GM18505 (cell line): ENCODE data around the gene CDK7.

ENCODE experiments used
- ATAC-seq: cut with Tn5 transposase; IDR thresholded peaks from one replicate; pipeline ENCODE4 v1.9.1; 2021; ENCODE audit not compliant: unreplicated experiment
- POLR2A ChIP-seq: IDR thresholded peaks from 4 replicates; pipeline ENCODE4 v1.6.1; 2011; ENCODE audit warnings: borderline replicate concordance; ENCODE audit not compliant: insufficient read depth, insufficient read length; ENCODE audit errors: extremely low read depth

The CDK7 gene

GRCh38 chr5:69288069-69288468 lies 53.4 kb downstream of the CDK7 start:
- no peak for ATAC-seq
- TF ChIP-seq POLR2A, result no peak

- ATAC-seq, result no peak
Measured at GRCh38 chr5:69288688-69289087, 54.0 kb downstream of the CDK7 start.

GRCh38 chr5:69292306-69292705 lies 57.6 kb downstream of the CDK7 start:
- no peak for ATAC-seq
- no peak for TF ChIP-seq POLR2A

More at GRCh38 chr5:69288688-69289087, 54.0 kb downstream of the CDK7 start:
- no peak for TF ChIP-seq POLR2A

- TF ChIP-seq POLR2A, result no peak
- no peak for ATAC-seq
Measured at GRCh38 chr5:69293882-69294281, 59.2 kb downstream of the CDK7 start.

- ATAC-seq, result no peak
- no peak for TF ChIP-seq POLR2A
Measured at GRCh38 chr5:69295088-69295754, 60.5 kb downstream of the CDK7 start.

GRCh38 chr5:69299625-69300024 lies 64.9 kb downstream of the CDK7 start:
- no peak for ATAC-seq
- TF ChIP-seq POLR2A, result no peak

- TF ChIP-seq POLR2A, result no peak
- no peak for ATAC-seq
Measured at GRCh38 chr5:69300537-69301203, 66.0 kb downstream of the CDK7 start.

GRCh38 chr5:69305512-69305911 lies 70.8 kb downstream of the CDK7 start:
- no peak for TF ChIP-seq POLR2A
- ATAC-seq, result no peak

GRCh38 chr5:69308046-69308553 lies 73.4 kb downstream of the CDK7 start:
- TF ChIP-seq POLR2A, result no peak
- no peak for ATAC-seq

GRCh38 chr5:69309380-69309779 lies 74.7 kb downstream of the CDK7 start:
- TF ChIP-seq POLR2A, result no peak
- no peak for ATAC-seq

GRCh38 chr5:69312459-69313160 lies 77.9 kb downstream of the CDK7 start:
- TF ChIP-seq POLR2A, result no peak
- no peak for ATAC-seq

- no peak for ATAC-seq
- TF ChIP-seq POLR2A, result no peak
Measured at GRCh38 chr5:69313428-69313827, 78.7 kb downstream of the CDK7 start.

GRCh38 chr5:69315972-69316371 lies 81.3 kb downstream of the CDK7 start:
- no peak for ATAC-seq
- TF ChIP-seq POLR2A, result no peak
